Measurements from ENCODE around the gene MDFIC.

DNA sequence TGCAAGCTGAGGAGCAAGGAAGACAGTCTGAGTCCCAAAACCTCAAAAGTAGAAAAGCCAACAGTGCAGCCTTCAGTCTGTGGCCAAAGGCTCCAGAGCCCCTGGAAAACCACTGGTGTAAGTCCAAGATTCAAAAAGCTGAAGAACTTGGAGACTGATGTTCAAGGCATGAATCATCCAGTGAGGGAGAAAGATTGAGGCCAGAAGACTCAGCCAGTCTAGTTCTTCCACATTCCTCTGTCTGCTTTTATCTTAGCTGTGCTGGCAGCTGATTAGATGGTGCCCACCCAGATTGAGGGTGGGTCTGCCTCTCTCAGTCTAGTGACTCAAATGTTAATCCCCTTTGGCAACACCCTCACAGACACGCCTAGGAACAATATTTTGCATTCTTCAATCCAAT, 20.1 kb upstream of the MDFIC start:
- no peak for TF ChIP-seq EP300 (IDR thresholded peaks at IDR 0.05)
- TF ChIP-seq, protein P1, sequence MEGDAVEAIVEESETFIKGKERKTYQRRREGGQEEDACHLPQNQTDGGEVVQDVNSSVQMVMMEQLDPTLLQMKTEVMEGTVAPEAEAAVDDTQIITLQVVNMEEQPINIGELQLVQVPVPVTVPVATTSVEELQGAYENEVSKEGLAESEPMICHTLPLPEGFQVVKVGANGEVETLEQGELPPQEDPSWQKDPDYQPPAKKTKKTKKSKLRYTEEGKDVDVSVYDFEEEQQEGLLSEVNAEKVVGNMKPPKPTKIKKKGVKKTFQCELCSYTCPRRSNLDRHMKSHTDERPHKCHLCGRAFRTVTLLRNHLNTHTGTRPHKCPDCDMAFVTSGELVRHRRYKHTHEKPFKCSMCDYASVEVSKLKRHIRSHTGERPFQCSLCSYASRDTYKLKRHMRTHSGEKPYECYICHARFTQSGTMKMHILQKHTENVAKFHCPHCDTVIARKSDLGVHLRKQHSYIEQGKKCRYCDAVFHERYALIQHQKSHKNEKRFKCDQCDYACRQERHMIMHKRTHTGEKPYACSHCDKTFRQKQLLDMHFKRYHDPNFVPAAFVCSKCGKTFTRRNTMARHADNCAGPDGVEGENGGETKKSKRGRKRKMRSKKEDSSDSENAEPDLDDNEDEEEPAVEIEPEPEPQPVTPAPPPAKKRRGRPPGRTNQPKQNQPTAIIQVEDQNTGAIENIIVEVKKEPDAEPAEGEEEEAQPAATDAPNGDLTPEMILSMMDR (IDR thresholded peaks at IDR 0.05), result no peak

All from upper lobe of left lung (tissue), 4 donors.